Fibroblast of lung (primary cell): Measurements from ENCODE around the gene PLCH2. TPM values are rescaled to one million over a fixed set of nuclear protein-coding genes. Genes with fewer than 3 reads are reported as not detected.

Experiments used
- DNase-seq, 2 donors: peaks; one replicate each; pipeline versions ENCODE4 v3.0.0 to v3.0.0-alpha.2; 2010; ENCODE audit warnings: low read depth in 2 of 2
- H2AFZ ChIP-seq: 2 replicates; pipeline ENCODE4 v1.5.1; 2012; ENCODE audit warnings: low read length, control low read depth, inconsistent platforms
- H3K27ac ChIP-seq: 2 replicates; pipeline ENCODE4 v1.5.1; 2011; ENCODE audit warnings: low read length, control low read depth; ENCODE audit not compliant: insufficient read depth
- H3K27me3 ChIP-seq: 2 replicates; pipeline ENCODE4 v1.5.1; 2011; ENCODE audit warnings: mild to moderate bottlenecking, low read length; ENCODE audit not compliant: control insufficient read depth, insufficient read depth
- H3K36me3 ChIP-seq: 2 replicates; pipeline ENCODE4 v1.5.1; 2011; ENCODE audit warnings: low read length; ENCODE audit not compliant: control insufficient read depth, insufficient read depth
- H3K4me1 ChIP-seq: 2 replicates; pipeline ENCODE4 v1.5.1; 2011; ENCODE audit warnings: low read length; ENCODE audit not compliant: control insufficient read depth, insufficient read depth; ENCODE audit errors: extremely low read depth
- H3K4me2 ChIP-seq: 2 replicates; pipeline ENCODE4 v1.5.1; 2011; ENCODE audit warnings: low read length, control low read depth; ENCODE audit not compliant: insufficient read depth; ENCODE audit errors: extremely low read depth
- H3K4me3 ChIP-seq, 4 experiments: fragments of 200-600 bp in 1 of 4; sonication (generic) in 1 of 4; replicated peaks in 1 of 4; 2 replicates each; pipeline ENCODE4 v1.5.1; 2011 to 2016; ENCODE audit warnings: low read length in 4 of 4, low read depth in 3 of 4, mild to moderate bottlenecking in 3 of 4, control low read depth in 2 of 4, inconsistent platforms in 1 of 4, mixed read lengths in 1 of 4; ENCODE audit not compliant: insufficient read depth in 1 of 4; ENCODE audit errors: control extremely low read depth in 1 of 4
- H3K79me2 ChIP-seq: 2 replicates; pipeline ENCODE4 v1.5.1; 2012; ENCODE audit warnings: mild to moderate bottlenecking, low read length, inconsistent platforms; ENCODE audit not compliant: control insufficient read depth, insufficient read depth
- H3K9ac ChIP-seq: 2 replicates; pipeline ENCODE4 v1.5.1; 2011; ENCODE audit warnings: mild to moderate bottlenecking, low read length, control low read depth; ENCODE audit not compliant: insufficient read depth
- H3K9me3 ChIP-seq: 2 replicates; pipeline ENCODE4 v1.5.1; 2012; ENCODE audit warnings: low read depth, low read length; ENCODE audit not compliant: control insufficient read depth, insufficient read depth
- H4K20me1 ChIP-seq: 2 replicates; pipeline ENCODE4 v1.5.1; 2011; ENCODE audit warnings: low read length; ENCODE audit not compliant: control insufficient read depth, insufficient read depth; ENCODE audit errors: extremely low read depth
- EZH2 ChIP-seq: IDR thresholded peaks from 2 replicates; pipeline ENCODE4 v1.5.1; 2012; ENCODE audit warnings: low read length, control low read depth, mild to moderate bottlenecking; ENCODE audit errors: missing control alignments
- polyA plus RNA-seq, 2 donors: library from polyadenylated mRNA; depleted of rRNA in 1 of 2; stranded (reverse) in 1 of 2; unstranded in 1 of 2; fragments of >200 nt; gene quantifications; 2 replicates each; pipeline ENCODE4 v1.2.1, GENCODE V29; 2011 to 2012; ENCODE audit warnings: missing spikeins in 1 of 2
- total RNA-seq: library from RNA; depleted of rRNA; stranded (reverse); fragments of >200 nt; gene quantifications from 2 replicates; pipeline ENCODE4 v1.2.1, GENCODE V29; 2014
- TF ChIP-seq, protein P1 (sequence below), 2 donors: IDR thresholded peaks in 1 of 2; conservative IDR thresholded peaks in 1 of 2; 1 replicate in 1 of 2; 2 replicates in 1 of 2; pipeline ENCODE4 v1.5.1; 2011 to 2012; ENCODE audit warnings: low read length in 2 of 2, control low read depth in 1 of 2, inconsistent platforms in 1 of 2, low read depth in 1 of 2, mild to moderate bottlenecking in 1 of 2

Gene PLCH2
- total and polyA plus RNA-seq, 2 donors (not counting 1 experiment from before 2014, with no cell fraction given), result 0.02 to 0.17 TPM

DNA sequence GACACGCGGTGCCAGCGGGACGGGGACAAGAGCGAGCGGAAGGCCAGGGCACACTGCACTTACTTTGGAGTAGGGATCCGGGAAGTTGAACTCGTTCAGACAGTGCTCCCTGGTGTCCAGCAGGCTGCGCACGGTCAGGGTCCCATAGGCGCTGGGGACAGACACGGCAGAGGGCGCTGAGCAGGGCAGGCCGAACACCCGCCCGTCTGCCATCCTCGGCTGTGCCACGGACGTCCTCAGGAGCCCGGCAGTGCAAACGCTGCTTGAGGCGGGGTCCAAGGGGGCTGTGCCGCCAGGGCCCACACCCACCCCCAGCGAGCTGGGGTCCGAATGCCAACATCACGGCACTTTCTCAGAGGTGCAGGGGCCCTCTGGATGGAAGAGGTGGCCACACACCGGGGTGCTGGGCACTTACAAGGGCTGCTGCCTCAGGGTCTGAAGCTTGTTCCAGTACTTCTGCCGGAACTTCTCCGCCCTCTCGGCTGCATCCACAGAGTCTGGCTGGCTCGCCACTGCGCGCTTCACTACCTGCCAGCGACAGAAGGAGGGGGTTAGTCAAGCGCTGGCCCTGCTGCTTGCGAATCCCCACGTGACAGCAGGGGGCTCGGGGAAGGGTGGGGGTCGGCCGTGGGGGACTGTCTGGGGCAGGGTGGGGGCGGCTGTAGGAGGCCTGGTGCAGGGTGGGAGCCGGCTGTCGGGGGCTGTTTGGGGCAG is 38.0 kb downstream of the PLCH2 start:
- Histone ChIP-seq H3K9me3 (no peaks in the 10 kb centered on the region), H3K27ac (no peak overlapping the region), H3K9ac (no peak overlapping the region), H3K27me3 (no peaks in the 10 kb centered on the region), H4K20me1 (no peaks in the 10 kb centered on the region), H3K36me3 (peaks cover 25% of the 10 kb centered on the region), H3K4me2 (no peak overlapping the region), H3K4me3 (no peak overlapping the region), H2AFZ (no peak overlapping the region), H3K4me1 (no peaks in the 10 kb centered on the region), H3K79me2 (no peaks in the 10 kb centered on the region)
- TF ChIP-seq EZH2, result no peak
- TF ChIP-seq, protein P1, sequence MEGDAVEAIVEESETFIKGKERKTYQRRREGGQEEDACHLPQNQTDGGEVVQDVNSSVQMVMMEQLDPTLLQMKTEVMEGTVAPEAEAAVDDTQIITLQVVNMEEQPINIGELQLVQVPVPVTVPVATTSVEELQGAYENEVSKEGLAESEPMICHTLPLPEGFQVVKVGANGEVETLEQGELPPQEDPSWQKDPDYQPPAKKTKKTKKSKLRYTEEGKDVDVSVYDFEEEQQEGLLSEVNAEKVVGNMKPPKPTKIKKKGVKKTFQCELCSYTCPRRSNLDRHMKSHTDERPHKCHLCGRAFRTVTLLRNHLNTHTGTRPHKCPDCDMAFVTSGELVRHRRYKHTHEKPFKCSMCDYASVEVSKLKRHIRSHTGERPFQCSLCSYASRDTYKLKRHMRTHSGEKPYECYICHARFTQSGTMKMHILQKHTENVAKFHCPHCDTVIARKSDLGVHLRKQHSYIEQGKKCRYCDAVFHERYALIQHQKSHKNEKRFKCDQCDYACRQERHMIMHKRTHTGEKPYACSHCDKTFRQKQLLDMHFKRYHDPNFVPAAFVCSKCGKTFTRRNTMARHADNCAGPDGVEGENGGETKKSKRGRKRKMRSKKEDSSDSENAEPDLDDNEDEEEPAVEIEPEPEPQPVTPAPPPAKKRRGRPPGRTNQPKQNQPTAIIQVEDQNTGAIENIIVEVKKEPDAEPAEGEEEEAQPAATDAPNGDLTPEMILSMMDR (conservative IDR thresholded peaks at IDR 0.05 in 1 of 2, IDR thresholded peaks at IDR 0.05 in 1 of 2; ENCODE audit: low read depth in 1 of 2, low read length in 2 of 2), result no peak
- DNase-seq, result no peak

- Histone ChIP-seq H3K4me1 (no peaks in the 10 kb centered on the region), H3K9ac (no peak overlapping the region), H3K4me3 (no peak overlapping the region), H3K27ac (no peak overlapping the region), H3K4me2 (no peak overlapping the region), H4K20me1 (no peaks in the 10 kb centered on the region), H3K27me3 (no peaks in the 10 kb centered on the region), H3K79me2 (no peaks in the 10 kb centered on the region), H3K36me3 (peaks cover 31% of the 10 kb centered on the region), H3K9me3 (no peaks in the 10 kb centered on the region), H2AFZ (no peak overlapping the region)
- DNase-seq, result no peak
- TF ChIP-seq, protein P1 (conservative IDR thresholded peaks at IDR 0.05 in 1 of 2, IDR thresholded peaks at IDR 0.05 in 1 of 2; ENCODE audit: low read depth in 1 of 2, low read length in 2 of 2), result no peak
- no peak for TF ChIP-seq EZH2
These were observed 39.0 kb downstream of the PLCH2 start for GRCh38 chr1:2514863-2515762.

DNA sequence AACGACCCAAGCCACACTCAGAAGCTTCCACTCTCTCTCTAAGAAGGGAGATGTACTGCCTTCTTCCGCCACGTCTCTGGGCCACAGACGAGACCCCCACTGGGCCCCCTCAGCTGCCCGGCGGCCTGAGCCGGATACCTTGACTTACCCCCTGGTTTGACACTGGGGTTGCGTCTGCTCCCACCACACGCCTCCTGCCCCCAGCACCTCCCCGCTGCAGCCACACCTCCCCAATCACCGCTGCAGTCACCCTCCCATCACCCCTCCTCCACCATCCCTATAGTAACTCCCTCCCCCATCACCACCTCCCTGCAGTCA is 39.6 kb downstream of the PLCH2 start:
- Histone ChIP-seq H3K9ac (no peak overlapping the region), H3K36me3 (peaks cover 34% of the 10 kb centered on the region), H3K9me3 (no peaks in the 10 kb centered on the region), H3K27me3 (no peaks in the 10 kb centered on the region), H3K4me3 (no peak overlapping the region), H2AFZ (no peak overlapping the region), H4K20me1 (no peaks in the 10 kb centered on the region), H3K79me2 (no peaks in the 10 kb centered on the region), H3K4me2 (no peak overlapping the region), H3K4me1 (no peaks in the 10 kb centered on the region), H3K27ac (no peak overlapping the region)
- DNase-seq, result no peak
- no peak for TF ChIP-seq EZH2
- TF ChIP-seq, protein P1 (conservative IDR thresholded peaks at IDR 0.05 in 1 of 2, IDR thresholded peaks at IDR 0.05 in 1 of 2; ENCODE audit: low read depth in 1 of 2, low read length in 2 of 2), result no peak
